WERI-Rb-1 (cell line): Measurements from ENCODE around the gene EMC7.

ENCODE experiments used
- DNase-seq: peaks from one replicate; pipeline ENCODE4 v3.0.0-alpha.2; 2020
- H3K27ac ChIP-seq: fragments of 250-450 bp; sonication (Bioruptor Pico); 2 replicates; pipeline ENCODE4 v1.5.1; 2020; ENCODE audit warnings: mild to moderate bottlenecking, moderate library complexity
- H3K27me3 ChIP-seq: fragments of 250-450 bp; sonication (Bioruptor Pico); 2 replicates; pipeline ENCODE4 v1.5.1; 2021; ENCODE audit warnings: mild to moderate bottlenecking, low read depth, moderate library complexity; ENCODE audit not compliant: insufficient read depth, severe bottlenecking
- H3K36me3 ChIP-seq: fragments of 250-450 bp; sonication (Bioruptor Pico); 2 replicates; pipeline ENCODE4 v1.5.1; 2020; ENCODE audit warnings: mild to moderate bottlenecking, moderate library complexity
- H3K4me3 ChIP-seq: 2 replicates; pipeline ENCODE4 v1.5.1; 2011; ENCODE audit warnings: low read depth, mild to moderate bottlenecking, control low read depth, low read length
- H3K9me3 ChIP-seq: fragments of 250-450 bp; sonication (Bioruptor Pico); 2 replicates; pipeline ENCODE4 v1.5.1; 2021; ENCODE audit warnings: mild to moderate bottlenecking, moderate library complexity; ENCODE audit not compliant: severe bottlenecking
- CTCF ChIP-seq: IDR thresholded peaks from 2 replicates; pipeline ENCODE4 v1.5.1; 2011; ENCODE audit warnings: low read depth, mild to moderate bottlenecking, control low read depth, inconsistent platforms, low read length

Gene EMC7

GRCh38 chr15:34106423-34106822, 4.8 kb upstream of the EMC7 start:
- no peak for TF ChIP-seq CTCF
- Histone ChIP-seq H3K4me3 (no peak overlapping the region), H3K27ac (no peak overlapping the region), H3K9me3 (peaks cover 5% of the 10 kb centered on the region), H3K36me3 (no peaks in the 10 kb centered on the region), H3K27me3 (no peaks in the 10 kb centered on the region)
- DNase-seq = no peak

- TF ChIP-seq CTCF = no peak
- H3K36me3 ChIP-seq = peaks cover 6% of the 10 kb centered on the region
- H3K9me3 ChIP-seq = no peaks in the 10 kb centered on the region
- H3K27me3 ChIP-seq = no peaks in the 10 kb centered on the region
- peak overlapping the region; percentile 38 for H3K27ac ChIP-seq
- H3K4me3 ChIP-seq = peak overlapping the region; percentile 91
- no peak for DNase-seq
Observed at GRCh38 chr15:34102175-34102925, 688 bp upstream of the EMC7 start.

- Histone ChIP-seq H3K27ac (no peak overlapping the region), H3K4me3 (no peak overlapping the region), H3K27me3 (no peaks in the 10 kb centered on the region), H3K9me3 (no peaks in the 10 kb centered on the region), H3K36me3 (peaks cover 11% of the 10 kb centered on the region)
- TF ChIP-seq CTCF = no peak
- no peak for DNase-seq
Observed at GRCh38 chr15:34099914-34100313, 1.7 kb downstream of the EMC7 start.

DNA sequence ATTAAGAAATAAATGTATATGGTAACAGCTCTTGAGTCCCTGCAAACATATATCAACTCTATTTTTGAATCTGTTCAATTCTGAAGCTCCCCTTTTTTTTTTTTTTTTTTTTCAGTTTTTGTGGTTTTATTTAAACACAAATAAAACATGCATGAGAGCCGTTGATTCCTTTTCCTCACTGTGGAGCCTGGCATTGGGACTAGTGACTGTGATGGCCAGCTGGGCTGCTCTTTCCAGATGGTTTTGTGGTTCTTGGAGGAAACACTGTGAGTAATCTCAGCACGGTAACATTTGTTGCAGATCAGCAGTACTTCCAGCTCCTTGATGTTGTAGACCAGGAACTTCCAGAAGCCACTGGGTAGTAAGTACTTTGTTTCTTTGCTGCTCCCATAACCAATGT, 15.9 kb downstream of the EMC7 start:
- Histone ChIP-seq H3K4me3 (no peak overlapping the region), H3K36me3 (peaks cover 37% of the 10 kb centered on the region), H3K27ac (no peak overlapping the region), H3K9me3 (no peaks in the 10 kb centered on the region), H3K27me3 (no peaks in the 10 kb centered on the region)
- TF ChIP-seq CTCF = no peak
- DNase-seq = no peak

GRCh38 chr15:34084086-34084485, 17.6 kb downstream of the EMC7 start:
- TF ChIP-seq CTCF = no peak
- no peak for DNase-seq
- H3K36me3 ChIP-seq = peaks cover 27% of the 10 kb centered on the region

DNA sequence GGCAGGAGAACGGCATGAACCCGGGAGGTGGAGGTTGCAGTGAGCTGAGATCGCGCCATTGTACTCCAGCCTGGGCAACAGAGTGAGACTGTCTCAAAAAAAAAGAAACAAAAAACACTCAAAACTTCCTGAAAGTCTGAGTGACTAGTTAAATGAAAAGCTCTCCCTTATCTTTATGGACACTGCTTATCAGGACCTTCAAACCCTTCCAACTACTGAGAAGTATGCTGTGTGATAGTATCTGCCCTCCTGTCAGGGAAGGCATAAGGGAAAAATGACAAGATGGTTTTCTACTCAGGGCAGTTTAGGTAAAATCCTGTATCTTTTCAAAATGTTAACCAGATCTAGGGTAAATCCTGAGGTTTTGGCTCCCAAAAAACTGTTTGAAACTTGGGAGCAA, 21.8 kb downstream of the EMC7 start:
- Histone ChIP-seq H3K27ac (no peak overlapping the region), H3K4me3 (no peak overlapping the region), H3K9me3 (no peaks in the 10 kb centered on the region), H3K27me3 (no peaks in the 10 kb centered on the region), H3K36me3 (peaks cover 8% of the 10 kb centered on the region)
- DNase-seq = no peak
- TF ChIP-seq CTCF = no peak

More at GRCh38 chr15:34084086-34084485, 17.6 kb downstream of the EMC7 start:
- H3K4me3 ChIP-seq = no peak overlapping the region
- no peaks in the 10 kb centered on the region for H3K27me3 ChIP-seq
- no peaks in the 10 kb centered on the region for H3K9me3 ChIP-seq
- no peak overlapping the region for H3K27ac ChIP-seq
